ENCODE measurements around the gene DDRGK1.
A peak's percentile ranks its signal among the peaks of the same experiment; 100 is the strongest.

The DDRGK1 gene

GRCh38 chr20:3235666-3236324 lies 31.3 kb upstream of the DDRGK1 start:
- DNase-seq, result no peak

GRCh38 chr20:3233991-3234498 lies 29.6 kb upstream of the DDRGK1 start:
- no peak for DNase-seq

GRCh38 chr20:3233131-3233990 lies 28.9 kb upstream of the DDRGK1 start:
- no peak for DNase-seq

GRCh38 chr20:3231889-3232588 lies 27.6 kb upstream of the DDRGK1 start:
- DNase-seq, result no peak

- DNase-seq, result no peak
Observed at GRCh38 chr20:3231116-3231515, 26.6 kb upstream of the DDRGK1 start.

GRCh38 chr20:3229798-3230197 lies 25.3 kb upstream of the DDRGK1 start:
- no peak for DNase-seq

DNA sequence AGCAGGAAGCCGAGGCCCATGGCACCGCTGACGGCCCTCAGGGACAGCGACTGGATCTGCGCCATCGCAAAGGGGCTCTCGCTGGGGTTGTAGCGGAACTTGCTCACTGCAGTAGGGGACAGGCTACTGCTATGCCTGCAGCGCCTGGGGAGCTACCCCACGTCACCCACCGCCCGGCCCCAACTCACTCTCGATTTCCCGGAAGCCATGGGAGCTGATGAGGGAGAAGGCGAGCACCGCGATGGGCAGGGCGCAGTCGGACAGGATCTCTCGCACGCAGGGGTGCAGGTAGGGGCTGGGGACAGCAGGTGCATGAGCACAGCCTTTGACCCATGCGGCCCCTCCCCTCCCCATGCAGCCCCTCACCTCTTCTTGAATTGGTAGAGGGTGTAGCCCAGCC lies 24.7 kb upstream of the DDRGK1 start:
- DNase-seq, result no peak

- DNase-seq, result no peak
Observed at GRCh38 chr20:3228750-3229032, 24.2 kb upstream of the DDRGK1 start.

GRCh38 chr20:3227936-3228749 lies 23.7 kb upstream of the DDRGK1 start:
- no peak for DNase-seq

- DNase-seq, result no peak
Observed at GRCh38 chr20:3227506-3227905, 23.0 kb upstream of the DDRGK1 start.

DNA sequence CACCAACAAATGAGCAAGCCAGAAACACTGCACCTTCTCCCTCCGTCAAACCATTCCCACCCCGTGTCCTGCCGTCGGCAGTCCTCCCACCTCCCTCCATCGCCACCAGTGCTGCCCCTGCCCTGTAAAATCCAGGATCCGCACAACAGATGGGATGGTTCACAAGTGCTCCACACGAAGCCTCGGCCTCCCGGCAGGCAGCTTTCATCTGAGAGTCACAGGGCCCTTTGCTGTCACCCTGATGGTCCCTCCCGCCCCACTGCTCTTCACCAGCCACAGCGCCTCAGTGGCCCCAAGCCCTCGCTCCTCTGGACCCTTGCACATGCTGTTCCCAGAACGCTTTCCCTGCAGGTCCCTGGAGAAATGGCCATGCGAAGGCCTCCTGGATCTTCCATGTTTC lies 22.4 kb upstream of the DDRGK1 start:
- no peak for DNase-seq

GRCh38 chr20:3226093-3226492 lies 21.6 kb upstream of the DDRGK1 start:
- no peak for DNase-seq

- DNase-seq, result no peak
Observed at GRCh38 chr20:3224681-3225421, 20.4 kb upstream of the DDRGK1 start.

GRCh38 chr20:3223994-3224680 lies 19.7 kb upstream of the DDRGK1 start:
- DNase-seq, result no peak

DNA sequence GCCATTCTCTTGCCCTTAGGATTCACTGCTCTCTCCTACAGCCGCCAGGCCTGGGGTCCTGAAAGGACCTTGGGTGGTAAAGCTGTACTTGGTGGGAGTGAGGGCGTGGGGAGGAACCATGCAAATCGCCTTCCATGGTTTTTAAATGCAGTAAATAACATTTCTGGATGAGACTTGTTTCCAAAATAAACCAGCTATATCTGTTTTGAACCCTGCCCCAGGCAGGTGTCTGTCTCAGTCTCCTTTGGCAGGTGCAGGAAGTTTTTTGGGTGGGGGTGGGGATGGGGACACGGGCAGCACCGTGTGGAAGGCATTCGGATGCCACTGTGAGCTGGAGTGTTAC lies 19.1 kb upstream of the DDRGK1 start:
- no peak for DNase-seq

GRCh38 chr20:3222635-3223600 lies 18.4 kb upstream of the DDRGK1 start:
- peak in 1 of 5 experiments; percentile 51 for DNase-seq

GRCh38 chr20:3221398-3222226 lies 17.1 kb upstream of the DDRGK1 start:
- no peak for DNase-seq

DNA sequence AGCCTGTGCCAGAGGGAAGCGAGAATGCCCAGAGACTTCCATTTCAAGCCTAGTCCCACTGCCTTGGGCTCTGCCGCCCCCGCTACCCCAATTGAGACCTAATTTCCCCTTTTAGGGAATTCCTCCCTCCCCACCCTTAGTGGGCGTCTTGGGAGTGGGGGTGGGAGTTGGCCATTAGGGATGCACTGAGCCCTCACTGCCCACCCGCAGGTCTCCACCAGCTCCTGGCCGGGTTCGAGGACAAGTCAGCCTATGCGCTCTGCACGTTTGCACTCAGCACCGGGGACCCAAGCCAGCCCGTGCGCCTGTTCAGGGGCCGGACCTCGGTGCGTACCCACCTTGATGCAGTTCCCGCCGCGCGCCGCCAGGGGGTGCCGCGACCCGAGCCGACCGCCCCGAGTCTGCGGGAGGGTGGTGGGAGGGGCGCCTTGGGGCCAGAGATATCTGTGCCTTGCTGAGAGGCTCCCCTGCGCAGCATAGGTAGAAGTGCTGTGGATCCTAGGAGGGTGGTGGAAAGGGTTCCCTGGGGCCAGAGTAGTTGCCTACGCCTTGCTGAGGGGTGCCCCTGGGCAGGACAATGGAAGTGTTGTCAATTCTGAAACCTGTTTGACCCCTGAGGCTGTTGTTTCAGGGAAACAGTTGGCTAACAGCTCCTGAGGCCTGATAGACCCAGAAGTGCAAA lies 14.0 kb upstream of the DDRGK1 start:
- peak; percentile 48 to 77 (median 61) for DNase-seq

Data from T-helper 2 cell (primary cell).